ENCODE data around the gene COLGALT1. TPM values are rescaled to one million over a fixed set of nuclear protein-coding genes. Genes with fewer than 3 reads are reported as not detected.

COLGALT1 gene
- total and polyA plus RNA-seq, 9 of the 15 experiments (the other 6 are each of a cell fraction or from before 2014, with no cell fraction given) = 4.9 to 119 (median 82.6) TPM

GRCh38 chr19:17570791-17571190 lies 15.3 kb downstream of the COLGALT1 start:
- Histone ChIP-seq H3K4me3 (no peak overlapping the region), H4K20me1 (replicated peaks; ENCODE audit: control insufficient read depth, insufficient read depth, low read length) (peaks cover 8% of the 10 kb centered on the region; the same call in 1 of the 2 replicates), H3K4me1 (replicated peaks in 1 of 2; ENCODE audit: control insufficient read depth in 2 of 2, insufficient read depth in 2 of 2, low read length in 2 of 2) (peaks cover 0 to 5% of the 10 kb centered on the region in 2 experiments; a peak in 2 of 5 replicates), H2AFZ (ENCODE audit: low read depth, low read length) (no peak overlapping the region), H3K9me1 (ENCODE audit: control insufficient read depth, insufficient read depth, low read length) (peaks cover 2% of the 10 kb centered on the region), H3K4me2 (ENCODE audit: insufficient read depth, low read length) (no peak overlapping the region), H3K27me3 (ENCODE audit: control insufficient read depth in 2 of 2, insufficient read depth in 2 of 2, low read length in 2 of 2) (no peaks in the 10 kb centered on the region), H3K9me3 (replicated peaks; ENCODE audit: control insufficient read depth, insufficient read depth, low read depth, low read length) (no peaks in the 10 kb centered on the region), H3K36me3 (ENCODE audit: control insufficient read depth, insufficient read depth, low read length) (peaks cover 82% of the 10 kb centered on the region), H3K27ac (ENCODE audit: extremely low read depth, low read depth, low read length) (no peak overlapping the region), H3K79me2 (ENCODE audit: control insufficient read depth, insufficient read depth, low read length) (no peaks in the 10 kb centered on the region), H3K9ac (ENCODE audit: insufficient read depth in 1 of 2, low read depth in 2 of 2, low read length in 2 of 2) (no peak overlapping the region)
- in situ Hi-C loops (cut with MboI) = no loop called here
- TF ChIP-seq, protein P1, sequence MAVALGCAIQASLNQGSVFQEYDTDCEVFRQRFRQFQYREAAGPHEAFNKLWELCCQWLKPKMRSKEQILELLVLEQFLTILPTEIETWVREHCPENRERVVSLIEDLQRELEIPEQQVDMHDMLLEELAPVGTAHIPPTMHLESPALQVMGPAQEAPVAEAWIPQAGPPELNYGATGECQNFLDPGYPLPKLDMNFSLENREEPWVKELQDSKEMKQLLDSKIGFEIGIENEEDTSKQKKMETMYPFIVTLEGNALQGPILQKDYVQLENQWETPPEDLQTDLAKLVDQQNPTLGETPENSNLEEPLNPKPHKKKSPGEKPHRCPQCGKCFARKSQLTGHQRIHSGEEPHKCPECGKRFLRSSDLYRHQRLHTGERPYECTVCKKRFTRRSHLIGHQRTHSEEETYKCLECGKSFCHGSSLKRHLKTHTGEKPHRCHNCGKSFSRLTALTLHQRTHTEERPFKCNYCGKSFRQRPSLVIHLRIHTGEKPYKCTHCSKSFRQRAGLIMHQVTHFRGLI (CRISPR knock-in tag; IDR thresholded peaks at IDR 0.05) = no peak
- TF ChIP-seq ZNF24 (IDR thresholded peaks at IDR 0.05) (no peak), ZNF407 (IDR thresholded peaks at IDR 0.05; ENCODE audit: low read depth) (no peak), PURB (CRISPR knock-in tag; IDR thresholded peaks at IDR 0.05; ENCODE audit: low read depth) (no peak), KLF13 (tag; IDR thresholded peaks at IDR 0.05; ENCODE audit: borderline replicate concordance, low read depth) (no peak)
- TF ChIP-seq, protein P2, sequence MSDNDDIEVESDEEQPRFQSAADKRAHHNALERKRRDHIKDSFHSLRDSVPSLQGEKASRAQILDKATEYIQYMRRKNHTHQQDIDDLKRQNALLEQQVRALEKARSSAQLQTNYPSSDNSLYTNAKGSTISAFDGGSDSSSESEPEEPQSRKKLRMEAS (CRISPR knock-in tag; IDR thresholded peaks at IDR 0.05) = no peak
- no TSS peak for BruUV-seq (replicated peaks)
- intact Hi-C loops (cut with micrococcal nuclease) = no loop called here
- ChIA-PET CTCF (ENCODE audit: low intra/inter-chr PET ratio) (no interaction called here), POLR2A (interaction anchor here (0.7 kb wide), 1 partner anchor 34 kb away, joined by 3 read pairs; no protein-coding TSS in a partner anchor)
- 94% methylated on average over 6 of the region's 6 CpGs for WGBS (ENCODE audit: insufficient coverage, low coverage, missing lambda C conversion rate)
- FAIRE-seq (no peak), DNase-seq (ENCODE audit: extremely low read depth in 1 of 4, low spot score in 3 of 4) (no peak), ATAC-seq (no peak)

Measured in K562 (cell line).